Measurements from ENCODE around the gene BACH2.

BACH2 gene

GRCh38 chr6:89970072-89970471, 326.6 kb downstream of the BACH2 start:
- Histone ChIP-seq H3K27me3 (ENCODE audit: low read length) (no peaks in the 10 kb centered on the region), H3K36me3 (ENCODE audit: low read length) (no peaks in the 10 kb centered on the region), H2AFZ (ENCODE audit: low read depth, low read length, severe bottlenecking) (no peak overlapping the region), H3K27ac (ENCODE audit: low read depth, low read length) (no peak overlapping the region), H3K9me3 (ENCODE audit: insufficient read depth, low read length) (no peaks in the 10 kb centered on the region), H3K4me3 (ENCODE audit: insufficient read depth, low read length, poor library complexity, severe bottlenecking) (no peak overlapping the region), H3K4me2 (ENCODE audit: low read depth, low read length, poor library complexity, severe bottlenecking) (no peak overlapping the region), H3K9me2 (replicated peaks; ENCODE audit: insufficient read depth, low read length) (no peaks in the 10 kb centered on the region), H4K20me1 (ENCODE audit: low read depth, low read length) (no peaks in the 10 kb centered on the region), H3K9ac (ENCODE audit: low read length) (no peak overlapping the region), H3F3A (ENCODE audit: insufficient read depth) (no peaks in the 10 kb centered on the region), H3K79me2 (ENCODE audit: insufficient read depth, low read length) (no peaks in the 10 kb centered on the region)
- TF ChIP-seq CTCF (IDR thresholded peaks at IDR 0.05; ENCODE audit: insufficient read depth, low read length, poor library complexity, severe bottlenecking) (no peak), EZH2phosphoT487 (conservative IDR thresholded peaks at IDR 0.05; ENCODE audit: low read length) (no peak)

- Histone ChIP-seq H3K4me2 (ENCODE audit: low read depth, low read length, poor library complexity, severe bottlenecking) (no peak overlapping the region), H3F3A (ENCODE audit: insufficient read depth) (no peaks in the 10 kb centered on the region), H3K79me2 (ENCODE audit: insufficient read depth, low read length) (no peaks in the 10 kb centered on the region), H3K27me3 (ENCODE audit: low read length) (no peaks in the 10 kb centered on the region), H2AFZ (ENCODE audit: low read depth, low read length, severe bottlenecking) (no peak overlapping the region), H3K9me3 (ENCODE audit: insufficient read depth, low read length) (no peaks in the 10 kb centered on the region), H3K4me3 (ENCODE audit: insufficient read depth, low read length, poor library complexity, severe bottlenecking) (no peak overlapping the region), H3K9me2 (replicated peaks; ENCODE audit: insufficient read depth, low read length) (no peaks in the 10 kb centered on the region), H3K9ac (ENCODE audit: low read length) (no peak overlapping the region), H3K27ac (ENCODE audit: low read depth, low read length) (no peak overlapping the region), H4K20me1 (ENCODE audit: low read depth, low read length) (no peaks in the 10 kb centered on the region), H3K36me3 (ENCODE audit: low read length) (no peaks in the 10 kb centered on the region)
- TF ChIP-seq EZH2phosphoT487 (conservative IDR thresholded peaks at IDR 0.05; ENCODE audit: low read length) (no peak), CTCF (IDR thresholded peaks at IDR 0.05; ENCODE audit: insufficient read depth, low read length, poor library complexity, severe bottlenecking) (no peak)
These were observed 329.7 kb downstream of the BACH2 start for GRCh38 chr6:89966913-89967312.

DNA sequence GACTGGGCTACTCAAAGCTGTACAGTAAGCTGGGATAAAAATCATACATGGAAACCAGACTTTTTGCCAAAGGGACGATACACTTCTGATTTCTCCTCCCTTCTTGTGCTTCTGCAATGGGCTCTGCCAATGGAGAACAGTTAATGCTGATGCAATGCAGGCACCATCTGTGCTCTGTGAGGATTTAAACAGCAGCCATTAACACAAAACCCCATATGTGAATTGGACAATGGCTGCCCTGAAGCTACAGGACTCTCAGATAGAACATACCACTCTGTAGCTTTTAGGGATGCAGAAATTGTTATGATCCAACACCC, 330.5 kb downstream of the BACH2 start:
- no peak overlapping the region for H2AFZ ChIP-seq (ENCODE audit: low read depth, low read length, severe bottlenecking)
- no peaks in the 10 kb centered on the region for H3K36me3 ChIP-seq (ENCODE audit: low read length)
- no peaks in the 10 kb centered on the region for H3K27me3 ChIP-seq (ENCODE audit: low read length)
- no peak overlapping the region for H3K4me3 ChIP-seq (ENCODE audit: insufficient read depth, low read length, poor library complexity, severe bottlenecking)
- H3K79me2 ChIP-seq (ENCODE audit: insufficient read depth, low read length), result no peaks in the 10 kb centered on the region
- no peaks in the 10 kb centered on the region for H3K9me2 ChIP-seq (replicated peaks; ENCODE audit: insufficient read depth, low read length)
- no peaks in the 10 kb centered on the region for H3F3A ChIP-seq (ENCODE audit: insufficient read depth)
- no peak overlapping the region for H3K9ac ChIP-seq (ENCODE audit: low read length)
- no peak overlapping the region for H3K27ac ChIP-seq (ENCODE audit: low read depth, low read length)
- H4K20me1 ChIP-seq (ENCODE audit: low read depth, low read length), result no peaks in the 10 kb centered on the region
- no peak overlapping the region for H3K4me2 ChIP-seq (ENCODE audit: low read depth, low read length, poor library complexity, severe bottlenecking)
- no peak for TF ChIP-seq EZH2phosphoT487 (conservative IDR thresholded peaks at IDR 0.05; ENCODE audit: low read length)
- TF ChIP-seq CTCF (IDR thresholded peaks at IDR 0.05; ENCODE audit: insufficient read depth, low read length, poor library complexity, severe bottlenecking), result no peak
- no peaks in the 10 kb centered on the region for H3K9me3 ChIP-seq (ENCODE audit: insufficient read depth, low read length)
